GM12892 (cell line): ENCODE measurements around the gene ACTBL2.

Experiments
- DNase-seq: peaks from one replicate; pipeline ENCODE4 v3.0.0; 2011; ENCODE audit not compliant: insufficient read length
- FAIRE-seq: peaks from 2 replicates; lab custom pipeline; 2011; peaks lifted over from hg19 to GRCh38; lab: Jason Lieb, UNC
- POLR2A ChIP-seq: IDR thresholded peaks from 2 replicates; pipeline ENCODE4 v1.6.1; 2011; ENCODE audit warnings: low read depth, low read length, control low read depth
- POLR2AphosphoS5 ChIP-seq: IDR thresholded peaks from 2 replicates; pipeline ENCODE4 v1.6.1; 2011; ENCODE audit warnings: low read depth, low read length, control low read depth
- TAF1 ChIP-seq: IDR thresholded peaks from 2 replicates; pipeline ENCODE4 v1.6.1; 2011; ENCODE audit warnings: low read depth, mild to moderate bottlenecking, control low read depth, low read length, borderline replicate concordance

Gene ACTBL2

DNA sequence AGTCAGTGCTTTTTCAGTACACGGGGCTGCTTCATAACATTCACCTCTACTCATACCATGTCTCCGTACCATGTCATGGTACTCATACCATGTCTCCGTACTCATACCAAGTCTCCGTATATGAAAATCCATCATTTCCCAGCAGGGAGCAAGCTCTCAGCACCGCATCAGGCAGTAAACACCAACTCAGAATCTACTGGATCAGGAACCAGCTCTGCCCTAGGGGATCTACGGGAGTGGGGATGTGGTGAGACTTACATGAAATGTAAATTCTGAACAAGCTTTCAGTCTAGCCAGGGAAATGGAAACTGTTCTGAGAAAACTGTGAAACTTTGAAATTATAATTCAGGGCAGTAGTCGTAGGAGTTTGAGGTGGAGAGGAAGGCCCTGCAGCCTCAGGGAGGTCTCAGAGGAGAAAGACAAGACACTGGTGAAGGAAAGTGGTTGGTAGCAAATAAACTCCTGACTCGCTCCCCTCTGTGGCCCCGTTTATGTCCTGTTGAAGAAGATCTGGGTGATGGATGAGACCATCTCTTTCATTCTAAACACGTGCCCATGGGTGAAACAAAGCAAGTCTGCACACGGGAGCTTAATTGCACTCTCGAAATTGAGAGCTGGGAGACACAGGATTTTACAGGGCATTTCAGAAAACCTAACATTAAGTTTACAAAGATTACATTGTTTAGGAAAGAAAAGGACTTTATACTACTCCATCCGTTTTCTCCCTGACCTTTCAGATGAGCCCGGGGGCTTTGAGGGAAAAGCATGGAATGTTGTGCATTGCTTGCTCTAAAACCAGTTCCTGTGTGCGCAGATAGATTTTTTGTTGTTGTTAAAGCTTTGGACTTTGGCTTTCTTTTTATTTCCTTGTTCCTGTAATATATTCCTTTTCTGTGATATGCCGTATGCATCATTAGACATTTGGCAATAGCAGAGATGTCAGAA is 26.8 kb downstream of the ACTBL2 start:
- FAIRE-seq (no peak), DNase-seq (no peak)
- TF ChIP-seq POLR2AphosphoS5 (no peak), TAF1 (no peak), POLR2A (no peak)

DNA sequence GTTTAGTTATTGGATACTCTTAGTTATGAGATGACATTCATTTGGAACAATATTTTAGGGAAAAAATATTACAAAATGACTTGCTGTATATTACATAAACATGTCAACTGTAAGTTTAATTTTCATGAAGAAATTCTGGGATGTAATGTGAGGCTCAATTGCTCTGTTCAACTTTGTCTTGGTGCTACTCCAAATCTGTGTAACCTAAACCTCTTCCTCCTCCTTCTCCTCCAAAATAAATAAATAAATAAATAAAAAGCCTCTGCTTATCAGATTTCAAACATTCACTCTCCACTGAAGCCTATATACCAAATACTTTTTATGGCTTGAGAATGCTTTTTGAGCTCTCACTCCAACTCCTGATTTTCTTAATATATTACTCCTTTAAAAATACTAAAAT is 27.7 kb downstream of the ACTBL2 start:
- no peak for TF ChIP-seq TAF1
- TF ChIP-seq POLR2A, result no peak
- no peak for TF ChIP-seq POLR2AphosphoS5
- DNase-seq, result no peak
- no peak for FAIRE-seq

DNA sequence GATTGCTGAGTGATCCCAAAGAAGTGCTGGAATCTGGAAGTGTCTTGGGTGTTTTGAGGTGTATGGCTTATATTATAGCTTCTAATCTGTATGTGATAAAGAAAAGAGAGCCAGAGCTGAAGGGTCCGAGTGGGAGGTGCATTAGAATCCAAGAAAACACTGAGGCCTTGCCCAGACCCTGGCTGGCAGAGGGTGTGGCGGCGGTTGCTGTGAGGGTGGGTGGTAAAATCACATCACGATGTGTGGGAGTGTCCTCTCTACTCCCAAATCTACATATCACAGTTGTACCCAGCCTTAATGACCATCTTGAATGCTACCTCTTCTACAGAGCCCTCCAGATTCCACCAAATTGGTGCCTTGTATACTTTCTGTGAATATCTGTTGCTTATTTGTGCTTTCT is 28.9 kb downstream of the ACTBL2 start:
- DNase-seq, result no peak
- TF ChIP-seq POLR2A, result no peak
- TF ChIP-seq POLR2AphosphoS5, result no peak
- no peak for TF ChIP-seq TAF1
- FAIRE-seq, result no peak

DNA sequence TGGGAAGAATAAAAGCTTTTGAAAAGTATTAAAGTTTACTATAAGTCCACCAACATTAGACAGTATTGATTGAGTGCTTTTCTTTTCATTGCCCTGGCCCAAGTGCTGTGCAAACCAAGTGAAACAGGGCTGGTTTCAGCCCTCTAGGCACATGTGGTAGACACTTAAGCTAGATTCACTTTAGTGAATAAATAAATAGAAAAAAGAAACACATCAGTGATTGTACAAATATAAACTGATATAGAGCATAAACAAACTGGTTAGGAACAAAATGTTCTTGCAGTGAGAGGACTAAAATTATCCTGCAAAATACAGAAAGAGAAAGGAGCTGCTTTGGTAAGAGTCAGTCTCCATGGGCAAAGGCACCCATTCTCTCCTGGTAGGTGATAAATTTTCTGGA is 29.7 kb downstream of the ACTBL2 start:
- DNase-seq, result no peak
- TF ChIP-seq POLR2AphosphoS5 (no peak), POLR2A (no peak), TAF1 (no peak)
- no peak for FAIRE-seq

- FAIRE-seq (no peak), DNase-seq (no peak)
- TF ChIP-seq POLR2AphosphoS5, result no peak
- no peak for TF ChIP-seq POLR2A
- no peak for TF ChIP-seq TAF1
Measured at GRCh38 chr5:57450991-57451876, 31.4 kb downstream of the ACTBL2 start.

GRCh38 chr5:57448751-57449150 is 33.9 kb downstream of the ACTBL2 start:
- DNase-seq (no peak), FAIRE-seq (no peak)
- TF ChIP-seq TAF1 (no peak), POLR2AphosphoS5 (no peak), POLR2A (no peak)

DNA sequence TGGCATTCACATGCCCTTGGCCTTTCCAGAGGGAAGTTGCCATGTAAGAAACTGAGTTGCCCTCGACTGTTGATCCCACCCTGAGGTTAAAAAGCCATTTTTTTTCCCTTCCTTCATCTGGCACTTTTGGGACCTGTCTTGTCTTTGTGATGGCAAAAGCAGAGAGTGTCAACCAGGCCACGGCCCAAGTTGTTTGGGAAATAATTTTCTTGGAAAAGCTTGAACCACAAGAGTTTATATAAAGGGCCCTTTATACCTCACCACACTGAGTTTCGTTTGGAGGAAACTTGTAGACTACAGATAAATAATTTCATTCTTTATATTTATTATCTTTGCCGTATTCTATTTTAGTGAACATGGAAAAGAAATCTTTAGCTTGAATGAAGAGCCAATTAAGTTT is 34.3 kb downstream of the ACTBL2 start:
- no peak for TF ChIP-seq POLR2AphosphoS5
- no peak for TF ChIP-seq TAF1
- TF ChIP-seq POLR2A, result no peak
- FAIRE-seq (no peak), DNase-seq (no peak)

DNA sequence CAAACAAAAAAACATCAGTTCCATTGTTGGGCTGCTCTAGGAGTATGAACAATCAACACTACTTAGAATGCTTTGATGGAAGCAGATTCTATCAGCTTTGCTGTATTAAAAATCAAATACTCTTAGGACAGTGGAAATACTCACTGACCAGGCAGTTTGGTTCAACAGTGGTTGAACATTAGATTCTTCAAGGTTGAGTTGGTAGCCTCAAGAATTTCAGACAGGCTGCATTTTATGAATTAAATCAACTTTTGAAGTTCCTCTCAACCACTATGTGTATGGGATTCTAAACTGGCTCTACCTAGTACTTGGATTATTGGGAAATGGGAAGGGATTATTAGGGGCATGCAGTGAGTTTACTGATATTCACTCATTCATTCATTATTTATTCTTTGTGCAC is 35.0 kb downstream of the ACTBL2 start:
- TF ChIP-seq POLR2AphosphoS5 (no peak), POLR2A (no peak)
- FAIRE-seq, result no peak
- DNase-seq, result no peak

- no peak for TF ChIP-seq TAF1
- no peak for TF ChIP-seq POLR2AphosphoS5
- no peak for TF ChIP-seq POLR2A
- FAIRE-seq, result no peak
- no peak for DNase-seq
Measured at GRCh38 chr5:57446966-57447365, 35.6 kb downstream of the ACTBL2 start.

DNA sequence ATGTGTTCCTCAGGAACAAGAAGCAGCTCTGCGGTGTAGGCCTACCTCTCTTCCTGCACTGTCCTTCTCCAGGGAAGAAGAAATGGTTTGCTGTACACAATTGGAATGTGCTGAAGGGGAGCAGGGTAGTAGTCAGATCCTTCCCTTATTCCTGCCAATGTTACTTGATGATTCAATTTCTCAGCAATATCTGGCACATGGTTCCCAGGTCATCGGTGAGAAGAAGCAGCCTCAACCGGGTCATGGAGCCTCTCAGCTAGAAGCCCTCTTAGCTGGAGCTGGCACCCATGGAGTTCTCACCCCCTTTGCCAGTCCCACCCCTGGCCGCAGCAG is 36.9 kb downstream of the ACTBL2 start:
- DNase-seq (no peak), FAIRE-seq (no peak)
- TF ChIP-seq POLR2A (no peak), TAF1 (no peak), POLR2AphosphoS5 (no peak)

- no peak for DNase-seq
- TF ChIP-seq TAF1, result no peak
- no peak for TF ChIP-seq POLR2AphosphoS5
- TF ChIP-seq POLR2A, result no peak
- no peak for FAIRE-seq
Measured at GRCh38 chr5:57445006-57445704, 37.5 kb downstream of the ACTBL2 start.
